Head of caudate nucleus (tissue), 42 donors: ENCODE data around the gene TGFBR3L.
"Not testable (repeated sequence)": the region's sequence is repeated elsewhere in the genome, so short reads cannot be mapped to it uniquely, and the experiment has no call there.

Source experiments
- DNase-seq, 42 donors: peaks; one replicate each; pipeline versions ENCODE4 v3.0.0 to v3.0.0-alpha.2; 2020 to 2021; ENCODE audit warnings: mixed read lengths in 7 of 42
- intact Hi-C: fragments of 100-400 bp; cut with DNase I; formaldehyde crosslinking; loops from one replicate; pipeline ENCODE4 v1.15.0; 2022

Gene TGFBR3L

DNA sequence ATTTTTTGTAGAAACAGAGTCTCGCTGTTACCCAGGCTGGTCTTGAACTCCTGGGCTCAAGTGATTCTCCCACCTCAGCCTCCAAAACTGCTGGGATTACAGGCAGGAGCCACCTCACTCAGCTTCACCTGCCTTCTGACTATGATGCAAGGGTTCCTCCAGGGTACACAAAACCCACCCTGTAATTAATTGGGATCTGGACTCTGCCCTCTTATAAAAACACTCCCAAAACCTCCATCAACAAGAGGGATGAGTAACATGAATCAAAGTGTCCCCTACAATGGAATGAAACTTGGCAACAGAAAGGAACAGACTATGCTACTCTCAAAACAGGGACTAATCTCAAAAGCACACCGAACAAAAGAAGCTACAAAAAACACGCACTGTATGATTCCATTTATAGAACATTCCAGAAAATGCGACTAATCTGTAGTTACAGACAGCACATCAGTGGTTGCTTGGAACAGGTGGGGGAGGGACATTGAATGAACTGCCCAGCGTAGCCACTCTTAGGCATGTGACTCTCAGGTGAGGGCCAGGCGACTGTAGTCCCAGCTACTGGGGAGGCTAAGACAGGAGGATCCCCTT lies 37.3 kb upstream of the TGFBR3L start:
- DNase-seq: no peak
- intact Hi-C loops: no loop called here

DNA sequence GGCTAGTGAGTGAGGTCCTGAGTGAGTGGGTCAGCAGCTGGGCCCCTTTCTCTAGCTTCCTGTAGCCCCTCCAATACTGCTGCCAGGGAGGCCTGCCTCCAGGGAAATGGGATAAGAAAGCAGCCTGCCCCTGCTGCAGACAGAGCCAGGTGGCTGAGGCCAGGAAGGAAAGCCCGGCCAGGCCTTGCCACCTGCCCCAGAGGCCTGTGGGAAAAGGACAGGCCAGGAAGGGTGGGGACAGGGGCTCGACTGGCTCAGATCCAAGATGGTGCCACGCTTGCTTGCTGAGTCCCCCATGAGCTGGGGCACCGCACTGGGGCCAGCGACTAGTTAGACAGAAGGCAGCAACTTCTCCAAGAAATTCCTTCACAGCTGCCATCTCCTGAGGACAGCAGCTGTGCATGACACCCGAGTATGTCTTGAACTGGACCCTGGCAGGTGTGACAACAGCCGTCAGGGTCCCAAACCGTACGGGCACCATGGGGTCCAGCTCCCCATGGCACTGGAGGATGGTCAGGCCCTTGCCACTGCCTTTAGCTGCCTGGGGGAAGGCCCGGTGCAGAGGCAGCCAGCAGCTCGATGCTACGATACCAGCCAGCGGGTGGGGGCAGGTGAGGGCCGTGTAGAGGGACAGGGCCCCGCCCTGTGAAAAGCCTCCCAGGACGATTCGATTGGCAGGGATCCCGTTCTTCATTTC lies 35.4 kb upstream of the TGFBR3L start:
- intact Hi-C loops: no loop called here
- no peak for DNase-seq

DNA sequence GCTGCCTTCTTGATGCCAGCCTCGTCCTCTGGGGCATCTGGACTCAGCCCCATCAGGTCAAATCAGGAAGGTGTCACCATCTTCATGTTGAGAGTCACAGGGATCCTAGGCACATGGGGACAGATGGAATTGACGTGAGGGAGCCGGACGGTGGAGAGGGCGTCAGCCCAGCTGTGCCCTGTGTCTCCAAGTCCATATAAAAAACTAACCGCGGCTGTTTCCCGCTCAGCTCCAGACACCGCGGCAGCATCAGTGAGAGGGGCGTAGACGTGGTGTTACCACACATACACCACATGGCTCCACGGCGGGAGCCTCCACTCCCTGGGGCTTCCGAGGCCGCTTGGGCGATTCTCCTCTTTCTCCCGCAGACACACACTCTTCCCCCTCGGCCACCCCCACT lies 34.8 kb upstream of the TGFBR3L start:
- no peak for DNase-seq
- intact Hi-C loops: no loop called here

DNA sequence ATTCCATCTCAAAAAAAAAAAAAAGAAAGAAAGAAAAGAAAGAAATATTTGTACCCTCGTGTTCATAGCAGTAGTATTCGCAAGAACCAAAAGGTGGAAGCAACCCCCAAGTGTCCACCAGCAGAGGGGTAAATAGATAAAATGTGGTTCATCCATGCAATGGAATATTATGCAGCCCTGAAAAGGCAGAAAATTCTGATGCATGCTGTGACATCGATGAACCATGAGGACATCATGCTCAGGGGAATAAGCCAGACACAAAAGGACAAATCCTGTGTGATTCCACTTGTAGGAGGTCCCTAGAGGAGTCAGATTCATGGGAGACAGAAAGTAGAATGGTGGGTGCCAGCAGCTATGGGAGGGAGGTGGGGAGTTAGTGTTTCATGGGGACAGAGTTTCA lies 32.7 kb upstream of the TGFBR3L start:
- intact Hi-C loops: no loop called here
- DNase-seq: no peak

DNA sequence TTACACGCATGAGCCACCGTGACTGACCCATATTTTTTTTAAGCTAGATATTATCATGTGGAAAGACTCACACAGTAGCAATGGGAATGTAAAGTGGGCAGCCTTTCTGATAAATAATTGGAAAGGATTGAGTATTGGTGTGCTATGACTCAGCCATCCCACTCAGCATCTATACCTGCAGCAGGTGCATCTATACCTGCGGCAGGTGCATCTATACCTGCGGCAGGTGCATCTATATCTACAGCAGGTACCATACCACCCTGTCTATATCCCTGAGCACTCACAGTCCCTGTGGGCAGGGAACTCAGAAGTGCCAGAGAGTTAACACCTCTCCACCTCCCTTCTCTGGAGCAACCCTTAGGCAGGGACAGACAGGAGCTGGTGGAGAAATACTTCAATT lies 31.5 kb upstream of the TGFBR3L start:
- intact Hi-C loops: no loop called here
- no peak for DNase-seq

DNA sequence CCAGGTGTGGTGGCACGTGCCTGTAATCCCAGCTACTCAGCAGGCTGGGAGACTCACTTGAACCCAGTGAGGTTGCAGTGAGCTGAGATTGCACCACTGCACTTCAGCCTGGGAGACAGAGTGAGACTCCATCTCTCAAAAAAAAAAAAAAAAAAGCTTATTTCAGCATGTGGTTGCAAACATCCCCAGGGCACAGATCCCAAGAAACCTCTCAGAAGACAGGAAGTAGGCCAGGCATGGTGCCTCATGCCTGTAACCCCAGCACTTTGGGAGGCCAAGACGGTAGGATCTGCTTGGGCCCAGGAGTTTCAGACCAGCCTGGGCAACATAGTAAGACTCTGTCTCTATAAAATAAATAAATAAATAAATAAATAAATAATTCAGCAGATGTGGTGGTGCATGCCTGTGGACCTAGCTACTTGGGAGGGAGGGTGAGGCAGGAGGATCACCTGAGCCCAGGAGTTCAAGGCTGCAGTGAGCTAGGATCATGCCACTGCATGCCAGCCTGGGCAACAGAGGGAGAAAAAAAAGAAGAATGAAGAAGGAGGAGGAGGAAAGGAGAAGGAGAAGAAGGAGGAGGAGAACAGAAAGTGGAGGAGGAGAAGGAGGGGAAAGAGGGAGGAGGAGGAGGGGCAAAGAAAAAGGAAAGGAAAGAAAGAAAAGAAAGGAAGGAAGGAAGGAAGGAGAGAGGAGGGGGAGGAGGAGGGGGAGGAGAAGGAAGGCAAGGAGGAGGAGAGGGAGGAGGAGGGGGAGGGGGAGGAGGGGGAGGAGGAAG lies 30.6 kb upstream of the TGFBR3L start:
- intact Hi-C loops: no loop called here
- no peak for DNase-seq

DNA sequence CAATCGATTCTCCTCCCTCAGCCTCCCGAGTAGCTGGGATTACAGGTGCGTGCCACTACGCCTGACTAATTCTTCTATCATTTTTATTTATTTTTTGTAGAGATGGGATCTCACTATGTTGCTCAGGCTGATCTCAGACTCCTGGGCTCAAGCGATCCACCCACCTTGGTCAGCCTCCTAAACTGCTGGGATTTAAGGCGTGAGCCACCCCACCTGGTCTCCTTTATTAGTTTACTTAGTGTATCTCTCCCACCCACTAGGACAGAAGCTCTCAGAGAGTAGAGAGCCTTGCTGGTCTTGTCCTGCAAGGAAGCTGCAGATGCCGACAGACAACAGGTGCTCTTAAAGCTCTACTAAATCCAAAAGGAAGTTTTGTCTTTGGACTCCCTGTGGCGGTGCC lies 28.8 kb upstream of the TGFBR3L start:
- DNase-seq: no peak
- intact Hi-C loops: no loop called here

DNA sequence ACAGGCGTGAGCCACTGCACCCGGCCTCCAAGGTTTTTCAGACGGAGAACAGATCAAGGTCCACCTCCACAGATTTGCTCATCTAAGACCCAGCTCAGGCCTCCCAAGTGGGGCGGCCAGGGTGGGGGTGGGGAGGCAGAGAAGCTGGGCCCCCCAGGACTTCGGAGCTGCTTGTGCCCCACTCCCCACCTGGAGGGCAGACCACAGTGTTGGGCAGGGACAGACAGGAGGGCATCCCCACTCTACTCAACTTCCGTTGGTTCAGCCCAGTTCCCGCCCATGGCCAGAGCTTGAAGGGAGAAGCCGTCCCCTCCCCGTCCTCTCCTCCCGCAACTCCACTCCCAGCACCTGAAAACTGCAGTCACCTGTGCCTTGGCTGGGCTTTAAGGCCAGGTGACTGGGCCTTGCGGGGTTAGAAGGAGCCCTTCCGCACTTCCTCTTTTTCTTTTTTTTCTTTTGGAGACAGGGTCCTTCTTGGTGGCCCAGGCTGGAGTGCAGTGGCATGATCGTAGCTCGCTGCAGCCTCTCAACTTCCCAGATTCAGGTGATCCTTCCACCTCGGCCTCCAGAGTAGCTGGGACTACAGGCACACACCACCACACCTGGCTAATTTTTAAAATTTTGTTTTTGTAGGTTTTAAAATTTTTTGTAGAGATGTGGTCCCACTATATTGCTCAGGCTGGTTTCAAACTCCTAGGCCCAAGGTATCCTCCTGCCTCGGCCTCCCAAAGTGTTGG lies 27.1 kb upstream of the TGFBR3L start:
- DNase-seq: no peak
- intact Hi-C loops: no loop called here

DNA sequence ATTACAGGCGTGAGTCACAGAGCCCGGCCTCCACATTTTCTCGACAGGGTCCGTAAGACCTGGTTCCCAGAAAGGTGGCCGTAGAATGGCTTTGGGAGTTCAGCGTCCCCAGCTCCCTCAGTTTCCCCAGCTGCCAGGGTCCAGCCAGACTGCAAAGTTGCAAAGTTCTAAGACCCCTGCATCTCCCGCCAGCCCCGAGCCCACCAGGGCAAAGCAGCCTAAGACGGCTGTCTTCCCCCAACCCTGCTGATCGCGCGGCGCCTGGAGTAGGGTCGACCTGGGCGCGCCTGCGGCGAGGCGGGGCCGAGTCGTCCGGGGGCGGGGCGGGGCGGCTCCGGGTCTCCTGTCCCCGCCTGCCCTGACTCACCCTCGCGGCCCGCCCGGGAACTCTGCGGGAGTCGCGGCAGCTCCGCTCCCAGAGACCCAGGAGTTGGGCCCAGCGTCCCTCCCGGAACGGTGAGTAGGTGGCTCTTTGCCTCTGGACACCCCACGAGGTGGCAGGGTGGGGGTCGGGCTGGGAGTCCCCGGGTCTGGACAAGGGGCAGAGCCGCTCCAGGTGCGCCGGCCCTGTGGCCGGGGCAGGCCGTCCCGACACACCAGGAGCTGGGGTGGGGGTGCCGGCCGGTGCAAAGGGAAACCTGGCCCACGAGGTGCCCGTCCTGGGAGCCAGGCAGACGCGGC lies 26.3 kb upstream of the TGFBR3L start, which contains the start of gene LRRC8E:
Gene LRRC8E, plus strand, starts transcription at position 366 of the 681 bp plus-strand sequence. CDS start 7,094 bp downstream, outside the sequence.
- intact Hi-C loops: no loop called here
- no peak for DNase-seq

DNA sequence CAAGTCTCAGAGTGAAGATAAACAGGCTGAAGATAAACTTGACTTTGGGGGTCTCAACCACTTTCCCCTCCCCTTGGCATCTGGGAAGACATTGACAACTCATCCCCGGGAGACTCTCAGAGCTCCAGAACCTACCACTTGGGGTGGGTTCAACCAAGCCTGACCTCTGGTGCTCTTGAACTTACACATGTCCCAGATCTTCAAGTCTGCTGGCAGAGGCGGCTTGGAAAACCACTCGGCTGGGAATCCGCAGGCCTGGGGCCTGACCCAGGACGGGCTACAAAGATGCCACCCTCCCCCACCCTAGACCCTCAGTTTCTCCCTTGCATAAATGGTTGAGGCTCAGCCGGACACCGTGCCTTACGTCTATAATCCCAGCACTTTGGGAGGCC lies 25.8 kb upstream of the TGFBR3L start:
- no peak for DNase-seq
- intact Hi-C loops: no loop called here

DNA sequence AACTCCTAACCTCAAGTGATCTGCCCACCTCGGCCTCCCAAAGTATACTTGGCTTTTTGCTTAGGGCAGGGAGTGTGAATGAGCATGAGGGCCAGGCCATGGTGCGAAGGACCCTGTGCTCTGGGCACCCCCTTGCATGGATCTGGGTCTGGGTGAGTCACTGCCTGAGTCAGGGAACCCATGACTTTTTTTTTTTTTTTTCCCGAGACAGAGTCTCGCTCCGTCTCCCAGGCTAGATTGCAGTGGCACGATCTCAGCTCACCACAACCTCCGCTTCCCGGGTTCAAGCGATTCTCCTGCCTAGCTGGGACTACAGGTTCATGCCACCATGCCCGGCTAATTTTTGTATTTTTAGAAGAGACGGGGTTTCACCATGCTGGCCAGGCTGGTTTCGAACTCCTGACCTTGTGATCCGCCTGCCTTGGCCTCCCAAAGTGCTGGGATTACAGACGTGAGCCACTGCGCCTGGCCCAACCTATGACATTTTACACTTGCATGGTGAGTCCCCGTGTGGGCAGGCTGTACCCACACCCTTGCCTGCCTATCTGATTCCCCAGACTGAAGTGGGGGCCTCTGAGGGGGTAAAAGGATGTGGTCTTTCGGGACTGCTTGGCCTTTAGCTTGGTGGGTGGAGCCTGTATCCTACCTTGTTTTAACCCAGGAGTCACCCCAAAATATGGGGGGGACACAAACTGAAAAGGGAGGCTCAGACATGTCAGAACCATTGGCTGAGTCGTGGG lies 21.1 kb upstream of the TGFBR3L start:
- DNase-seq, intact Hi-C loops: not testable (repeated sequence)

DNA sequence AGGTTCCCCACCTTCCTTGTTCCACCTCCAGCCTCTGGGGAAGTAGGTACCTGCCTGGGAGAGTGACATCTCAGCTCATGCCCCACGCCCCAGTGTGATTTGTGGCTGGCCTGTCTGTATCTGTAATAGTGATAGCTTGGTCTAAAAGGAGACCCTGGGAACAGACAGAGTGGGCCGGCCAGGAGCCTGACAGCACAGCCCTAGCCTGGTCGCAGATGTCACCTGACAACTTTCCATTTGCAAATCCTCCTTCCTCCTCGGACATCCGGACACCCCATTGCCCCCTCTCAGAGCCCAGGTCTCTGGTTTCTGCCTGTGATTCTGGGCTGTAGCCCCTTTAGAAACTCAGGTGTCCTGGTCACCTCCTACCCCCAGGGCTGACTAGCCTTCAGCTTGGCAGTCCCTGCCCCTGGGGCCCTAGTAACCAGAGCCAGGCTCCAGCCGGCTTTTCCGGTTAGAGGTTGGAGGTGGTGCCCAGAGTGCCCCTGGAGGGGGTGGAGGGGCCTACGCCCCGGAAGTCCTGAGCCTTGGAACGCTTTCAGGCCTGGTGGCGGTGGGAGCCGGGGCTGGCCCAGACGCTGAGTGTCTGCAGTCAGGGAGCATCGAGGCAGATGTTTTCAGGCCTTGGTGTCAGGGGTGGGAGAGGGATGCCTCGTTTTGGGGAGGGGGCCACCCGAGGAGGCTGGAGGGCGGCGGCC lies 19.9 kb upstream of the TGFBR3L start:
- intact Hi-C loops: no loop called here
- DNase-seq: no peak

DNA sequence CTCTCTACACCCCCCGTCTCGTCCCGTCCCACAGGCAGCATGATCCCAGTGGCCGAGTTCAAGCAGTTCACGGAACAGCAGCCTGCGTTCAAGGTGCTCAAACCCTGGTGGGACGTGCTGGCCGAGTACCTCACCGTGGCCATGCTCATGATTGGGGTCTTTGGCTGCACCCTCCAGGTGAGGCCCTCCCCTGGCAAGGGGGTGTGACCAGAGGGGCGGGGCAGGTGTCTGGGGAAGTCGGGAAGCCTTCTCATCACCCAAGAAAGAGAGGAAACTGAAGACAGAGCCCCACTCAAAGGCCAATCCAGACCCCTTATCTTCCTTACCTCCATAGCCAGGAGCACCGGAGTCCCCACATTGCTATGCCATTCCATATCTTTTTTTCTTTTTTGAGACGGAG lies 19.1 kb upstream of the TGFBR3L start:
- no peak for DNase-seq
- intact Hi-C loops: no loop called here

DNA sequence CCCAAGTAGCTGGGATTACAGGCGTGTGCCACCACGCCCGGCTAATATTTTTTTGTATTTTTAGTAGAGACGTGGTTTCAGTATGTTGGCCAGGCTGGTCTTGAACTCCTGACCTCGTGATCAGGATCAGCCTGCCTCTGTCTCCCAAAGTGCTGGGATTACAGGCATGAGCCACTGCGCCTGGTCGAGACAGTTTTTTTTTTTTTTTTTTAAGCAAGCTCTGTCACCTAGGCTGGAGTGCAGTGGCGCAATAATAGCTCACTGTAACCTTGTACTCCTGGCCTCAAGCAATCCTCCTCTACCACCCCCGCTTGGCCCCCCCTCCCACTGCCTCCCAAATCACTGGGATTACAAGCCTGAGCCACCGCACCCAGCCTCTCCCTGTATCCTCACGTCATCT lies 17.3 kb upstream of the TGFBR3L start:
- intact Hi-C loops: no loop called here

DNA sequence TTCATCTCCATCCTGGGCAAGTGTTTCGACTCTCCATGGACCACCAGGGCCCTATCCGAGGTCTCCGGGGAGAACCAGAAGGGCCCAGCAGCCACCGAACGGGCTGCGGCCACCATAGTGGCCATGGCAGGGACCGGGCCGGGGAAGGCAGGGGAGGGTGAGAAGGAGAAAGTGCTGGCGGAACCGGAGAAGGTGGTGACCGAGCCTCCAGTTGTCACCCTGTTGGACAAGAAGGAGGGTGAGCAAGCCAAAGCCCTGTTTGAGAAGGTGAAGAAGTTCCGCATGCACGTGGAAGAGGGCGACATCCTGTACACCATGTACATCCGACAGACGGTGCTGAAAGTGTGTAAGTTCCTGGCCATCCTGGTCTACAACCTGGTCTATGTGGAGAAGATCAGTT lies 15.7 kb upstream of the TGFBR3L start:
- DNase-seq: no peak
- intact Hi-C loops: no loop called here

More for the DNA sequence above, 17.3 kb upstream of the TGFBR3L start:
- no peak for DNase-seq

DNA sequence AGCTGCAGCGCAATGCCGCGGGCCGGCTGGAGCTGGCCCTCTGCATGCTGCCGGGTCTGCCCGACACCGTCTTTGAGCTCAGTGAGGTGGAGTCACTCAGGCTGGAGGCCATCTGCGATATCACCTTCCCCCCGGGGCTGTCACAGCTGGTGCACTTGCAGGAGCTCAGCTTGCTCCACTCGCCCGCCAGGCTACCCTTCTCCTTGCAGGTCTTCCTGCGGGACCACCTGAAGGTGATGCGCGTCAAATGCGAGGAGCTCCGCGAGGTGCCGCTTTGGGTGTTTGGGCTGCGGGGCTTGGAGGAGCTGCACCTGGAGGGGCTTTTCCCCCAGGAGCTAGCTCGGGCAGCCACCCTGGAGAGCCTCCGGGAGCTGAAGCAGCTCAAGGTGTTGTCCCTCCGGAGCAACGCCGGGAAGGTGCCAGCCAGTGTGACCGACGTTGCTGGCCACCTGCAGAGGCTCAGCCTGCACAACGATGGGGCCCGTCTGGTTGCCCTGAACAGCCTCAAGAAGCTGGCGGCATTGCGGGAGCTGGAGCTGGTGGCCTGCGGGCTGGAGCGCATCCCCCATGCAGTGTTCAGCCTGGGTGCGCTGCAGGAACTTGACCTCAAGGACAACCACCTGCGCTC lies 14.8 kb upstream of the TGFBR3L start:
- intact Hi-C loops: loop anchor here (5.0 kb wide), 1 partner anchor 38 kb away; no protein-coding TSS in a partner anchor
- DNase-seq: no peak

DNA sequence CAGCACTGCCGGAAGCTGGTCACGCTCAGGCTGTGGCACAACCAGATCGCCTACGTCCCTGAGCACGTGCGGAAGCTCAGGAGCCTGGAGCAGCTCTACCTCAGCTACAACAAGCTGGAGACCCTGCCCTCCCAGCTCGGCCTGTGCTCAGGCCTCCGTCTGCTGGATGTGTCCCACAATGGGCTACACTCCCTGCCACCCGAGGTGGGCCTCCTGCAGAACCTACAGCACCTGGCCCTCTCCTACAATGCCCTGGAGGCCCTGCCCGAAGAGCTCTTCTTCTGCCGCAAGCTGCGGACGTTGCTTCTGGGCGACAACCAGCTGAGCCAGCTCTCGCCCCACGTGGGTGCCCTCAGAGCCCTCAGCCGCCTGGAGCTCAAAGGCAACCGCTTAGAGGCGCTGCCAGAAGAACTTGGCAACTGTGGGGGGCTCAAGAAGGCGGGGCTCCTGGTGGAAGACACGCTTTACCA lies 14.2 kb upstream of the TGFBR3L start:
- DNase-seq: no peak
- intact Hi-C loops: loop anchor here (5.0 kb wide), 1 partner anchor 38 kb away; no protein-coding TSS in a partner anchor
